Fibroblast of lung (primary cell): ENCODE results near the gene PLCXD1. TPM values are rescaled to one million over a fixed set of nuclear protein-coding genes. Genes with fewer than 3 reads are reported as not detected.
"Not testable (repeated sequence)": the region's sequence is repeated elsewhere in the genome, so short reads cannot be mapped to it uniquely, and the experiment has no call there.

Experiments
- DNase-seq, 2 donors: peaks; one replicate each; pipeline versions ENCODE4 v3.0.0 to v3.0.0-alpha.2; 2010; ENCODE audit warnings: low read depth in 2 of 2
- H2AFZ ChIP-seq: 2 replicates; pipeline ENCODE4 v1.5.1; 2012; ENCODE audit warnings: low read length, control low read depth, inconsistent platforms
- H3K27ac ChIP-seq: 2 replicates; pipeline ENCODE4 v1.5.1; 2011; ENCODE audit warnings: low read length, control low read depth; ENCODE audit not compliant: insufficient read depth
- H3K27me3 ChIP-seq: 2 replicates; pipeline ENCODE4 v1.5.1; 2011; ENCODE audit warnings: mild to moderate bottlenecking, low read length; ENCODE audit not compliant: control insufficient read depth, insufficient read depth
- H3K36me3 ChIP-seq: 2 replicates; pipeline ENCODE4 v1.5.1; 2011; ENCODE audit warnings: low read length; ENCODE audit not compliant: control insufficient read depth, insufficient read depth
- H3K4me1 ChIP-seq: 2 replicates; pipeline ENCODE4 v1.5.1; 2011; ENCODE audit warnings: low read length; ENCODE audit not compliant: control insufficient read depth, insufficient read depth; ENCODE audit errors: extremely low read depth
- H3K4me2 ChIP-seq: 2 replicates; pipeline ENCODE4 v1.5.1; 2011; ENCODE audit warnings: low read length, control low read depth; ENCODE audit not compliant: insufficient read depth; ENCODE audit errors: extremely low read depth
- H3K4me3 ChIP-seq, 4 experiments: fragments of 200-600 bp in 1 of 4; sonication (generic) in 1 of 4; replicated peaks in 1 of 4; 2 replicates each; pipeline ENCODE4 v1.5.1; 2011 to 2016; ENCODE audit warnings: low read length in 4 of 4, low read depth in 3 of 4, mild to moderate bottlenecking in 3 of 4, control low read depth in 2 of 4, inconsistent platforms in 1 of 4, mixed read lengths in 1 of 4; ENCODE audit not compliant: insufficient read depth in 1 of 4; ENCODE audit errors: control extremely low read depth in 1 of 4
- H3K79me2 ChIP-seq: 2 replicates; pipeline ENCODE4 v1.5.1; 2012; ENCODE audit warnings: mild to moderate bottlenecking, low read length, inconsistent platforms; ENCODE audit not compliant: control insufficient read depth, insufficient read depth
- H3K9ac ChIP-seq: 2 replicates; pipeline ENCODE4 v1.5.1; 2011; ENCODE audit warnings: mild to moderate bottlenecking, low read length, control low read depth; ENCODE audit not compliant: insufficient read depth
- H3K9me3 ChIP-seq: 2 replicates; pipeline ENCODE4 v1.5.1; 2012; ENCODE audit warnings: low read depth, low read length; ENCODE audit not compliant: control insufficient read depth, insufficient read depth
- H4K20me1 ChIP-seq: 2 replicates; pipeline ENCODE4 v1.5.1; 2011; ENCODE audit warnings: low read length; ENCODE audit not compliant: control insufficient read depth, insufficient read depth; ENCODE audit errors: extremely low read depth
- CTCF ChIP-seq, 2 donors: IDR thresholded peaks in 1 of 2; conservative IDR thresholded peaks in 1 of 2; 1 replicate in 1 of 2; 2 replicates in 1 of 2; pipeline ENCODE4 v1.5.1; 2011 to 2012; ENCODE audit warnings: low read length in 2 of 2, control low read depth in 1 of 2, inconsistent platforms in 1 of 2, low read depth in 1 of 2, mild to moderate bottlenecking in 1 of 2
- EZH2 ChIP-seq: IDR thresholded peaks from 2 replicates; pipeline ENCODE4 v1.5.1; 2012; ENCODE audit warnings: low read length, control low read depth, mild to moderate bottlenecking; ENCODE audit errors: missing control alignments
- polyA plus RNA-seq, 2 donors: library from polyadenylated mRNA; depleted of rRNA in 1 of 2; stranded (reverse) in 1 of 2; unstranded in 1 of 2; fragments of >200 nt; gene quantifications; 2 replicates each; pipeline ENCODE4 v1.2.1, GENCODE V29; 2011 to 2012; ENCODE audit warnings: missing spikeins in 1 of 2
- total RNA-seq: library from RNA; depleted of rRNA; stranded (reverse); fragments of >200 nt; gene quantifications from 2 replicates; pipeline ENCODE4 v1.2.1, GENCODE V29; 2014

The PLCXD1 gene
- total and polyA plus RNA-seq, 2 donors (not counting 1 experiment from before 2014, with no cell fraction given) = 4.3 to 10.9 TPM

- TF ChIP-seq CTCF (conservative IDR thresholded peaks at IDR 0.05 in 1 of 2, IDR thresholded peaks at IDR 0.05 in 1 of 2; ENCODE audit: low read depth in 1 of 2, low read length in 2 of 2) (no peak), EZH2 (no peak)
- H3K79me2 ChIP-seq = no peaks in the 10 kb centered on the region
- H3K4me1 ChIP-seq = no peaks in the 10 kb centered on the region
- no peaks in the 10 kb centered on the region for H4K20me1 ChIP-seq
- no peaks in the 10 kb centered on the region for H3K36me3 ChIP-seq
- no peaks in the 10 kb centered on the region for H3K9me3 ChIP-seq
- no peak overlapping the region for H3K4me3 ChIP-seq
- H3K4me2 ChIP-seq = no peak overlapping the region
- H3K27me3 ChIP-seq = no peaks in the 10 kb centered on the region
- H2AFZ ChIP-seq = no peak overlapping the region
- H3K9ac ChIP-seq = no peak overlapping the region
- no peak overlapping the region for H3K27ac ChIP-seq
- no peak for DNase-seq
Measured at GRCh38 chrX:255923-256331, 25.3 kb upstream of the PLCXD1 start.

GRCh38 chrX:257054-257453 is 24.1 kb upstream of the PLCXD1 start:
- H3K4me3 ChIP-seq, H3K4me1 ChIP-seq, H3K79me2 ChIP-seq, DNase-seq, H3K27ac ChIP-seq, H3K27me3 ChIP-seq, H3K4me2 ChIP-seq, H2AFZ ChIP-seq, H4K20me1 ChIP-seq, H3K9me3 ChIP-seq, H3K36me3 ChIP-seq, H3K9ac ChIP-seq: not testable (repeated sequence)

- H3K4me2 ChIP-seq = no peak overlapping the region
- H3K4me1 ChIP-seq = peaks cover 2% of the 10 kb centered on the region
- H4K20me1 ChIP-seq = no peaks in the 10 kb centered on the region
- no peak overlapping the region for H2AFZ ChIP-seq
- TF ChIP-seq CTCF (conservative IDR thresholded peaks at IDR 0.05 in 1 of 2, IDR thresholded peaks at IDR 0.05 in 1 of 2; ENCODE audit: low read depth in 1 of 2, low read length in 2 of 2) (no peak), EZH2 (no peak)
- no peaks in the 10 kb centered on the region for H3K36me3 ChIP-seq
- no peak overlapping the region for H3K4me3 ChIP-seq
- no peaks in the 10 kb centered on the region for H3K79me2 ChIP-seq
- no peaks in the 10 kb centered on the region for H3K9me3 ChIP-seq
- no peak for DNase-seq
- H3K27ac ChIP-seq = no peak overlapping the region
- no peaks in the 10 kb centered on the region for H3K27me3 ChIP-seq
- no peak overlapping the region for H3K9ac ChIP-seq
Measured at GRCh38 chrX:257681-258289, 23.4 kb upstream of the PLCXD1 start.
